NCI-H146 treated with DMSO at 0.1 percent for 48 hours (cell line): ENCODE data around the gene ZKSCAN5.
"Not testable (repeated sequence)": the region's sequence is repeated elsewhere in the genome, so short reads cannot be mapped to it uniquely, and the experiment has no call there.

Experiments used
- DNase-seq: peaks from one replicate; lab custom pipeline; 2025; ENCODE audit not compliant: unreplicated experiment; lab: John Stamatoyannopoulos, UW

ZKSCAN5 gene

DNA sequence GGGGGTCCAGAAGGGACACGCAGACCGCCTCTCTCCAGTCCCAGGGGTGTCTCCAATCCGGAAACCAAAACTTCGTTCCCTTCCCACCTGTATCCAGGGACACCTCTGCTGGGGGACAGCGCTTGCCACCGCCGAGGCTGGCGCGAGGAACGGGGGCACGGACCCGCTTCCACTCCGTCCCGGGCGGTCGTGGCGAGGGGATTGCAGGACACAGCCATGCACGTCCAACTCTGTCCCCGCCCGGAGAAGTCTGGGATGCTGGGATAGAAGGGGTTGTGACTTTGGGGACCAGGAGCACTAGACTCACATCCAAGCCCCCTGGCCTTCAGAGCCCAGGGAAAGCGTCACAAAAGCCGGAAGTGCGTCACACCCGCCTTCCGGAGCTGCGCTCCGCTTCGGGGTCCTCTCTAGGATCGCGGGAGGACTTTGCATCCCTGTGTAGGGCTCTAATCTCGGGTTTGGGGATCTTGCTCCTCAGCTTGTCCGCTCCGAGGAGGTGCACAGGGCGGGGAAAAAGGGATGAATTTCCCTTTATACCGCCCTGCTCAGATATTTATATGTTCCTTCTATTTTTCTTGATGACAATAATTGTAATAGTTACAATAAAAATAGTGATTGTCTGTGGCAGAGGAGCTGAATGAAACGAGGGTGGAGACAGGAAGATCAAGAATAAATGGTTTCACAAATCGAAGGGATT, 47.5 kb downstream of the ZKSCAN5 start, which contains the start of gene FAM200A:
Gene FAM200A, minus strand, starts transcription at position 348 of the 697 bp plus-strand sequence. CDS start 3,707 bp downstream, outside the sequence.
- peak; percentile 68 for DNase-seq

DNA sequence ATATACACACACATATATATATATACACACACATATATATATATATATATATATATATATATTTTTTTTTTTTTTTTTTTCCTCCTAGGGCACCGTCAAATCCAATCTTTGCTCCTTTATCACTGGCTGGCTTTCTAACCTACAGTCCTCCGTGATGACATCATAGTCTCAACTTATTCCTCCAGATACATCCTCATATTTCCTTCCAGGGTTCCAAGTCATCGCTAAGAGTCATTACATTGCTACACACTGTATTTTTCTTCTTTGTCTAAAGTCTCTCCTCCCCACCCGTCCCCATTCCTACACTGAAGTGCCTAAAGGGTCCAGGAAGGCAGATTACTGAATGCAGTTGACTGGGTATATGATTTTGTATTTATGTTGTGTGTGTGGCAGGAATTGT, 48.6 kb downstream of the ZKSCAN5 start:
- DNase-seq: no peak

DNA sequence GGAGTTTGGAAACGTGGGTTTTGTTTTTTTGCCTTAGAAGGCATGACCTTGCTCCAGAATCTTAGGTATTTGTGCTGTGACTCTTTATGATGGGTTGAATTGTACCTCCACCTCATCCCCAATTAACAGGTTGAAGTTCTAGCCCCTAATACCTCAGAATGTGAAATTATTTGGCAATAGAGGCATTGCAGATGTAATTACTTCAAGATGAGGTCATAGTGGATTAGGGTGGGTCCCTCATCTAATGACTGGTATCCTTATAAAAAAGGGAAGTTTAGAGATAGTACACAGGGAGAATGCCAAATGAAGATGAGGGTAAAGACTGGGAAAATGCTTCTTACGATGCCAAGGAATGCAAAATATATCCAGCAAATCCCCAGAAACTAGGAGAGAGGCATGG, 50.5 kb downstream of the ZKSCAN5 start:
- no peak for DNase-seq

DNA sequence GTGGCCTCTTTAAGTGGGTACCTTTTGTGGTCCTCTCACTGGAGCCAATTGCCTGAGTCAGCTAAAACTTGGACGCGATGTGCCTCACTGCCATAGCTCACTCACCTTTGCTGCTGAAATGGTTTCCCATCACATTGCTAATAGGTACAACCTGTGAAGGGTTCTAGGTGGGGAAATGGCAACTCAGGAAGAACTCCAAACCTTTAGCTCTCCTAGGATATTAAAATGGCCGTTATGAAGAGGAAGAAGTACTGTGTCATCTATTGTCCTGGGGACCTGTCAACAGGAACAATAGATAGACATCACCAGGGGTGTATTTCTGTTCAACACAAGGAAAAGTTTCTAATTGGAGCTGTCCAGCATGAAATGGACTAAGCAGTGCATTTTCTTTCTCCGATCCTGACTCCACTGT, 52.7 kb downstream of the ZKSCAN5 start:
- no peak for DNase-seq

DNA sequence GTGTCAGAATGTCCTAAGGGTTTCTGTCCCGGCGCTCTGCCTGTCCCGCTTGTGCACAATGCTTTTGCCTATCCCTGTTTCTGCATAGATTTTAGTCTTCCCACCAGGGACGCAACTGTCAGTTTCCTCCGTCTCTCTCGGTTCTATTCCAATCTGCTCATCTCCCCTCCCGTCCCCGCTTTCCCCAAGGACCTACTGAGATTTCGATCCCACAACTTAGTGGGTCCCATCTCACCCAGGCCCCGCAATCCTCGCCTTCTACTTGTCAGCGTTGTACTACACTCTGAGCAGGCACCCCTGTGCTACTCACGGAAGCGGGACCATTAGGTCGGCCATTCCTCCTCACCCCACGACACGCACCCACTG, 53.5 kb downstream of the ZKSCAN5 start:
- no peak for DNase-seq

DNA sequence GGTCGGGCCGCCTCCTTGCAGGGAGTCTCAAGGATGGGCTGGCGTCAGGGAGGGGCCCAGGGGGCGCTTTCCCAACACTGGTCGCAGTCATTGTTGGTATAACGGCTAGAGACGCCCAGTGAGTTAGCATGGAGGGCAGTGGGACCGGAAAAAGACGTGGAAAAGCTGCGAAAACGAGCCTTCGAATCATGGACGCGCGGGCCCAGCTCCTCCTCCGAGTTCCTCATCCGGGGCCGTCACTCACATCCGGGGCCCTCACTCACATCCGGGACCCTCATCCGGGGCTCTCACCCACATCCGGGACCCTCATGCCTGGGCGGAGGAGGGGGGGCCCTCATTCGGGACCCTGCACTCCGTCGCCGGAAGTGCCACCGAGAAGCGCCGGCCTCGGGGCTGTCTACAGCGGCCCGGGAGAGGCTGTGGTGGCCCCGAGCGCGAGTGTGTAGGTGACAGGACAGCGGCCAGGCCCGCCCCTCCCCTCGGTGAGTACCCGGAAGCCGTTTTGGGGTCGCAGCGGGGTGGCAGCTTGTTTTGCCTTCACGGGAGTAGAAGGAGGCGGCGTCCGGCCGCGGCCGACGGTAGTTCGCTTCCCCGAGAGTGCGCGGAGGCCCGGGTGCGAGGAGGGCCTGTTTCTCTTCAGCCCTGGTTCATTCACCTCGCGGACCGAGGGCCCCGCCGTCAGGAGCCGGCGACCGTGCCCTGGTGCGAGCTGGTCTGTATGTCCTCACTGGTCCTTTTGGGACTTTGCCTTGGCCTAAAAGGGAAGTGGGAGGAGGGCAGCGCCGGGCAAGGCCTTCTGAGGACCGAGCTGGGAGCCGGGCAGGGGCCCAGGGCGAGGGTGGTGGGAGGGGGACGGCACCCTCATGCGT, 54.1 kb downstream of the ZKSCAN5 start, which contains the start of gene ZNF655:
Gene ZNF655, plus strand, starts transcription at position 337 of the 869 bp plus-strand sequence. CDS start 1,918 bp downstream, outside the sequence.
- DNase-seq: peak; percentile 69

DNA sequence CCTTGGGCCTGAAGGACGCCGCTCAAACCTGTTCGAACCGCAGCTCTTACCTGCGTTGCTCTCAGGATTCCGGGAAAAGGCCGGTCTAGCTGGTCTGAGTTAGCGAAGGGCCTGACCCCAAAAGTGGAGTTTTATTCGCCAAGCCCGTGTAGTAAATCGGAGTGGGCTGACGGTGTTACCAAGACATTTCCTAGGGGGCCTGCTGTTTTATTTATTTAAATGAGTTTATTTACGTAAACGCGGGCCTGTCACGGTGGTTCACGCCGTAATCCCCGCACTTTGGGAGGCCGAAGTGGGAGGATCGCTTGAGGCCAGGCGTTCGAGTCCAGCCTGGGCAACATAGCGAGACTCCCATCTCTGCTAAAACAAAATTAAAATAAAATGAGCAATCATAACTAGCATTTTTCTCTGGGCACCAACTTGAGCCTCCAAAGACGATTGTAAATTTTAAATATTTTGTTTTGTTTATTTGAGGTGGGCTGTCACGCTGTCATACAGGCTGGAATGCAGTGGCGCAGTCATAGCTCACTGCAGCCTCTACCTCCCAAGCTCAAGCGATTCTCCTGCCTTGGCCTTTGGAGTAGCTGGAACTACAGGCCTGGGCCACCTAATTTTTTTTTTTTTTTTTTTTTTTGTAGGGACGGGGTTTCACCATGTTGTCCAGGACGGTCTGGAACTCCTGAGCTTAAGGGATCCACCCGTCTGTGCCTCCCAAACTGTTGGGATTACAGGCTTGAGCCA, 54.9 kb downstream of the ZKSCAN5 start:
- DNase-seq: no peak

DNA sequence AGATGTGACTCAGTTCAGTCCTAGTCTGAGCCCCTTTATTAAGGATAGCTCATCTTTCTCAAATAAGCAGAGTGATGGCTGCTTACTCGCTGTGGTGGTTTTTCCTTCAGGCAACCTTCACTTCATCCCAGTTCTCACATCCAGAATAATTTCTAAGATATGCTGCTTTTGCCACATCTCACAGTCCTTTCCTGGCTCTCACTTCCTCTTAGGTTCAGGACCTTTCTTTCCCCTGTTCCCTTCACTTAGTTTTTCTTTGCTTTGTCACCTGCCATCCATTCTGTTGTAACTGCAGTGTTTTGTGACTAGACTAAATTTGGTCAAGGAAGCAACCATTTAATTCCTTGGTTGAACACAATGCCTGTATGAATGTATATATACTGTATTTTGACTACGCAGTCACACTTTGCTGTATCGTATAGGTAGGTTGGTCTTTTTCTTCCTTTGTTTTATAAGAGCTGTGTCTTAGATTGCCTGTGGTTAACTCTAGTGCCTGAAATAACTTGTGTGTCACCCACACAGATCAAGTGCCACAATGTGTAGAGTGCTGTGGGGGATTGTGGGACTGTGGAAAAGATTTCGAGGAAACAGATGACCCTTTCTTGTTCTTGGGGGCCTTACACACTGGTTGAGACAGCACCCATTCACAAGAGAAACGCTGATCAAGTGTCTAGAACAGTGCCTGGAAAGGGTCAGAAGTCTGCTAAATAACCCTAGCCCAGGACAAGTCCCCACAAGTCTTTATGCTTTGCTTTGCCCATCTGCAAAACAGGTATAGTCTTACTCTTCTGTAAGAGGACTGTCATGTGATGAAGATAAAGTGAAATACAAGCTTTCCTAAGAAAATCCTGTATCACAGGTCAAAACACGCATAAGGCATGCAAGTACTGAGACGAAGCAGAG, 56.6 kb downstream of the ZKSCAN5 start:
- no peak for DNase-seq

DNA sequence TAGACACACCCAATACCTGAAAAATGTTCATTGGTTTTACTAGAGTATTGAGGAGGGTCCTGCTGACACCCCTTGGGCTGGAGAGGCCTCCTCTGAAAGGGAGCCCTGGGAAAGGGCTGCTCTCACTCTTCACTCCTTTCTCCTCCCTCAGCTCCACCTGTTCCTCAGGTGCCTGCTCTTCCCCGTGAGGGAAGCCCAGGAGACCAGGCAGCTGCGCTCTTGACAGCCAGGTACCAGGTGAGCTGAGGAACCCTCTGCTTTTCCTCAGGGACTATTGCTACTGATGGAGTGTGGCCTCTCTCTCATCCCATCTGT, 57.2 kb downstream of the ZKSCAN5 start:
- DNase-seq: no peak

DNA sequence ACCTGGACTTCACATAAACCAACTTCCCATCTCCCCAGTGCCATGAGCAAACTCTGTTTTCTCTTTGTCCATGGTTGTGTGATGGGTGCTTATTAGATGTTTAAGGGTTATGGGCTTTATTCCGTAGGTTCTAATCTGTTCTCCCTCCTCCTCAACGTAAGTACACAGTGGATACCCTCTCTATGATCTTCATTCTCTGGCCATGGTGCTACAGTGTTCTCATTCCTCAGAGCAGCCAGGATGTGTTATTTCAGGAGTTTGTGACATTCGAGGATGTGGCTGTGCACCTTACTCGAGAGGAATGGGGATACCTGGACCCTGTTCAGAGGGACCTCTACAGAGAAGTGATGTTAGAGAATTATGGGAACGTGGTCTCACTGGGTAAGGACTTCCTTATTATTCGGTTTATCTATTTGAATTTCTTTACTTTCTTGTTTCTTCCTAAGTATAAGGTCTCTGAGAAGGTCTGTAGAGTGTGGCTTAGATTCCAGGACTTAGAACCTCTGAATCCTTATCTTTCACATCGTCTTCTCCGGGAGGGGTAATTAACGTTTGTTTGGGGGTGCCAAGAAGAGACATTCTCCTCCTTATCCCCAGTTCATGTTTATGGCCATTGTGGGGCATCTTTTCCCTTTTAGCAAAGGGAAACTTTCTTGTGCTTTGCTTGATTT, 57.8 kb downstream of the ZKSCAN5 start:
- no peak for DNase-seq

DNA sequence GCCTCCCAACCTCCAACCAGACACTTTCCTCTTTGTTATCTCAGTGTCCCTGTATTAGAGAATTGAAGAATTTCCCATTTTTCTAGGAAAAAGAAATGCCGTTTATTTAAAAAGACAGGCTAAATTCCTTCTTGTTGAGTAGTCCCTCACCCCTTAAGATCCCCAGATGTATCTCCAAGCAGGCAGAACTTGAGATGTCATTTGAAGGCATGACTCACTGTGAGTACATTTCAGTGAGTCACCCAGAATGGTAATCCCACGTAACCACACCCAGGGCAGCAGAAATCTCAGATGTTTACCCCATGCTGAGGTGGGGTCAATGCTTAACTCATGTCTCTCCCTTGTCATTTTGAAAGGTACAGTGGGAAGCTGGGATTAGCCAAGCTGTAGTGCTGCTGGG, 58.4 kb downstream of the ZKSCAN5 start:
- no peak for DNase-seq

DNA sequence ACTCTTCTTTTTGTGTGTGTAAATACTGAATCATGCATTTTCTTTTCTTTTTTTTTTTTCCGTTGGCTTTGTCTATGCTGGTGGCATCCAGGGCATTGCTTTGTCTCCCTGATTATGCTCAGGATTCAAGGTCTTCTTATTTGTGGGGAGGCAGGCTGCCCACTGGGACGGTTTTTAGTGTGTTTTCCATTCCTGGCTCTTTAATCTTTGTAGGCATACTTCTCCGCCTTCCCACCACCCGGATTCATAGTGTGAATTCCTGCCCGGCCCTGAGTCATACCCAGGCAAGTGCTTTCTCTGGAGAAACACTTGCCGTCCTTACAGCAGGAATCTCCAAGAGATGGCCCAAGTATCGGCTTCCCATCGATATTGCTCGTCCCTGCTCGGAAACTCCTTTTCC, 59.2 kb downstream of the ZKSCAN5 start:
- DNase-seq: no peak

DNA sequence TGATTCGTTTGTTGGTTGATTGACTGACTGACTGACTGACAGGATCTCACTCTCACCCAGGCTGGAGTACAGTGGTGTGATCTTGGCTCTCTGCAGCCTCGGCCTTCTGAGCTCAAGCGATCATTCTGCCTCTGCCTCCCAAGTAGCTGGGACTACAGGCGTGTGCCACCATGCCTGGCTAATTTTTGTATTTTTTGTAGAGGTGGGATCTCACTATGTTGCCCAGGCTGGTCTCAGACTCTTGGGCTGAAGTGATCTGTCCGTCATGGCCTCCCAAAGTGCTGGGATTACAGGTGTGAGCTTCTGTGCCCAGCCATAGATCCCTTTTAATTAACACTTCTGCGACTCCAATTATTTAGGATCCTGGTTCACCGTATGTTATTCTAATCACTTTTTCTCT, 64.3 kb downstream of the ZKSCAN5 start:
- DNase-seq: not testable (repeated sequence)

DNA sequence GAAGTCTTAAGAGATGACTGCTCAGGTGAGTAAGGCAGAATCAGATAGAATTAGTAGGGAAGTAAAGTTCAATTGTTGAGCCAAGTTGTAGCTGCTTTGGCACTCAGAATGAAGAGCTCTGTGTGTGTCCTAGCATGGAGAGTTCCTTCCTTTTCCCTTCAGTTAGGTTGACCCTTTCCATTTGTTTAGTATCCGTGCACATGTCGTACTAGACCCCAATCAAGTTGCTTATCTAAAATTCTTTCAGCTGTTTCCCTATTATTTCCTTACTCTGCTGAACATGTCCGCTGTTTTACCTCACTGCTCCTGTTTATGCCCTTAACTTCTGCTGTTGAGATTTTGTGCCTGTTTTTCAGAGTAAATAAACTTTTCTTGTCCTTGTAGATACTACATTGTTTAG, 67.3 kb downstream of the ZKSCAN5 start:
- DNase-seq: no peak

DNA sequence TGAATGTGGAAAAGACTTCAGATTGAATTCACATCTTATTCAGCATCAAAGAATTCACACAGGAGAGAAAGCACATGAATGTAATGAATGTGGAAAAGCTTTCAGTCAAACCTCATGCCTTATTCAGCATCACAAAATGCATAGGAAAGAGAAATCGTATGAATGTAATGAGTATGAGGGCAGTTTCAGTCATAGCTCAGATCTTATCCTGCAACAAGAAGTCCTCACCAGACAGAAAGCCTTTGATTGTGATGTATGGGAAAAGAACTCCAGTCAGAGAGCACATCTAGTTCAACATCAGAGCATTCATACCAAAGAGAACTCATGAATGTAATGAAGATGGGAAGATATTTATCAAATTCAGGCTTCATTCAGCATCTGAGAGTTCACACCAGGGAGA, 68.8 kb downstream of the ZKSCAN5 start:
- no peak for DNase-seq

DNA sequence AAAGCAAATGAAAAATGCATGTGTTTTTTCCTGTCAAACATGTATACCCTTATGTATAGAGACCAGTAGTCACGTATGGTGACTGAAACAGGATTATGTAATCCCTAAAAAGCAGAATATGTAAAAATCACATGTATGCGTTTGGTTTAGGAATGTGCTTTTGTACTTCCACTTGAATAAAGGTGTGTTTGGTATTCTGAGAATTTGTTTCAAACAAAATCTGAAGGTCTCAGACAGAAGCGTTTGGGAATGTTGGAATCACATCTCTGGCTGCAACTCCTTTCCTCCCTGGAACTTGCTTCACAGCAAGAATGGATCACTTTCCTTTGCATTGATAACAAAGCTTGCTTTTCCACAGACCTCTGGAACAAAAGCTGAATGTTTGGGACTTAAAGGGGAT, 71.8 kb downstream of the ZKSCAN5 start:
- DNase-seq: no peak

DNA sequence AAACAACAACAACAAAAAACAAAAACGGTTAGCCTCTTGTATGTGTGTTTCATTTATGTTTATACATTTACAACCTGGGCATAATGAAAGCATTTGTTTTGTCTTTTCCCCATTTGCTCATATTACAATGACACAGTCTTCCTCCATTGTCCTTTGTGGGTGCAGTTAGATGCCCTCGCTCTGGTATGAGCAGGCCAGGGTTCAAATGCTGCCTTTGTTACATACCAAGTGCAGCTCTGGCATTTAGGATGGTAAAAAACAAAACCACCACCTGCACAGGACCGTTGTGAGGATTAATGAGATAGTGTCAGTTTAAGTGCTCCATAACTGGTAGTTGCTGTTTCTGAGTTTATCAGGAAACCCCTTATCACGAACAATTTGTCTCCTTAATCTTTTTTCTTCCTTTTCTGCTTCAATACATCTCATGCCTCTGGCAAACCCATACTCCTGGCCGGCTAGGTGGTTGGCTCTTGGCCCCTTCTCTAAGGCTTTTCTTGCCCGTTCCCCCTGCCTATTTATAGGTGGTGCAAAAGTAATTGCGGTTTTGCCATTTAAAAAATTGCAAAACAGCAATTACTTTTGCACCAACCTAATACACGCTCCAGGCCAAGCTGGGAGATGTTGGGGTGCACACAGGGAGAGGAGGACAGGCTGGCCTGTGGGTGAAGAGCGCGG, 75.0 kb downstream of the ZKSCAN5 start:
- DNase-seq: no peak

DNA sequence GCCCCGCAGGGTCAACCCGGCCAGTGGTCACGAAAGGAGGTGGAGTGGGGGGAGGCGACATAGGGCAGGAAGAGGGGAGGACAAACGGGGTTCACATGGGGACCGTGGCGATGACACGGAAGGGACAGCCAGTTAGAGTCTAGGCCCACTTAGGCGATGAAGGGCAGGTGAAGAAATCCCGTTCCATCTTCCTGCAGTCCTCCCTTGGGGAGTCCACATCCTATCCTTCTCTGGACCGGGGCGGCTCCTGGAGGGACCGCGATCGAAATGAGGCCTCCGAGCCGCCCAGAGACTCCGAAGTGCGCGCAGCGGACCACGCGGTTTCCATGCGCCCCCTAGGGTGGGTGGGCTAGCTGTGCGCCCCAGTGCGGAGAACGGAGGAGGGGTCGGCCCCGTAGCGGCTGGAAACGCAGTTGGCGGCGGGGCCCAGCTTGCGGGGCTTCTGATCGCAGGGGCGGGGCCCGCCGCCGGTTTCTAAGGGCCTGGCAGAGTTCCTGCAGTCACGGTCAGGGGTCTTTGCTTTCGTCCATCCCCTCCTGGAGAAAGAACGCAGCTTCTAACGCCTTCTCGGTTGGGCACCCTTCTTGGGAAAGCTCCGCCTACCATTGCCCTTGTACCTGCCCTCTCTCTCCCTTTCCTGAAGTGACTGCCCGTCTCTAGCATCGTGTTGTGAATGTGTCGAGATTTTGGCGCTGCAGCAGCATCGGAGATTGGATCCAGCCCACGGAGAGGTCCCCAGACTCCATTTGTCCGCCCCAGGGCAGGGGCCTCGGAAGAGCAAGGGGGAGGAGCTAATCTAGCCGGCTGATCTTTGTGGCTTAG, 75.7 kb downstream of the ZKSCAN5 start:
- DNase-seq: peak; percentile 43
